ENCODE results near the gene TEX14. TPM values are rescaled to one million over a fixed set of nuclear protein-coding genes. Genes with fewer than 3 reads are reported as not detected.
"Not testable (repeated sequence)": the region's sequence is repeated elsewhere in the genome, so short reads cannot be mapped to it uniquely, and the experiment has no call there.

Gene TEX14
- total and polyA plus RNA-seq, 2 donors, result 0.09 to 0.11 TPM

- no peaks in the 10 kb centered on the region for H3K36me3 ChIP-seq (ENCODE audit: insufficient read depth)
- no peak for DNase-seq (ENCODE audit: extremely low spot score)
- H3K27ac ChIP-seq (ENCODE audit: low read depth), result no peak overlapping the region
- WGBS, result 78% methylated on average over 2 of the region's 2 CpGs
- H3K4me3 ChIP-seq (ENCODE audit: low read depth, low read length), result no peak overlapping the region
- no peaks in the 10 kb centered on the region for H3K4me1 ChIP-seq (ENCODE audit: insufficient read depth)
These were observed 101.5 kb downstream of the TEX14 start for GRCh38 chr17:58590377-58590776.

- DNase-seq (ENCODE audit: extremely low spot score), result no peak
- no peak overlapping the region for H3K4me3 ChIP-seq (ENCODE audit: low read depth, low read length)
- H3K27ac ChIP-seq (ENCODE audit: low read depth), result no peak overlapping the region
- H3K36me3 ChIP-seq (ENCODE audit: insufficient read depth), result no peaks in the 10 kb centered on the region
- 1% methylated on average over 2 of the region's 2 CpGs for WGBS
- no peaks in the 10 kb centered on the region for H3K4me1 ChIP-seq (ENCODE audit: insufficient read depth)
These were observed 104.1 kb downstream of the TEX14 start for GRCh38 chr17:58587713-58588117.

- no peak for DNase-seq (ENCODE audit: extremely low spot score)
- H3K4me1 ChIP-seq (ENCODE audit: insufficient read depth), result no peaks in the 10 kb centered on the region
- no peak overlapping the region for H3K4me3 ChIP-seq (ENCODE audit: low read depth, low read length)
- no peaks in the 10 kb centered on the region for H3K36me3 ChIP-seq (ENCODE audit: insufficient read depth)
- 39% methylated on average over 1 of the region's 1 CpG for WGBS
- no peak overlapping the region for H3K27ac ChIP-seq (ENCODE audit: low read depth)
These were observed 105.7 kb downstream of the TEX14 start for GRCh38 chr17:58586009-58586644.

GRCh38 chr17:58585554-58585953 is 106.3 kb downstream of the TEX14 start:
- Histone ChIP-seq H3K4me3 (ENCODE audit: low read depth, low read length) (no peak overlapping the region), H3K4me1 (ENCODE audit: insufficient read depth) (no peaks in the 10 kb centered on the region), H3K36me3 (ENCODE audit: insufficient read depth) (no peaks in the 10 kb centered on the region), H3K27ac (ENCODE audit: low read depth) (no peak overlapping the region)
- no peak for DNase-seq (ENCODE audit: extremely low spot score)
- 86% methylated on average over 10 of the region's 10 CpGs for WGBS

GRCh38 chr17:58583486-58583885 is 108.4 kb downstream of the TEX14 start:
- WGBS, result 64% methylated on average over 5 of the region's 5 CpGs
- Histone ChIP-seq H3K27ac (ENCODE audit: low read depth) (no peak overlapping the region), H3K36me3 (ENCODE audit: insufficient read depth) (no peaks in the 10 kb centered on the region), H3K4me1 (ENCODE audit: insufficient read depth) (no peaks in the 10 kb centered on the region), H3K4me3 (ENCODE audit: low read depth, low read length) (no peak overlapping the region)
- DNase-seq (ENCODE audit: extremely low spot score), result no peak

GRCh38 chr17:58582718-58583117 is 109.1 kb downstream of the TEX14 start:
- H3K27ac ChIP-seq (ENCODE audit: low read depth); H3K4me3 ChIP-seq (ENCODE audit: low read depth, low read length); DNase-seq (ENCODE audit: extremely low spot score); H3K36me3 ChIP-seq (ENCODE audit: insufficient read depth); H3K4me1 ChIP-seq (ENCODE audit: insufficient read depth): not testable (repeated sequence)
- WGBS, result 91% methylated on average over 7 of the region's 7 CpGs

- Histone ChIP-seq H3K4me1 (ENCODE audit: insufficient read depth) (no peaks in the 10 kb centered on the region), H3K27ac (ENCODE audit: low read depth) (no peak overlapping the region), H3K4me3 (ENCODE audit: low read depth, low read length) (no peak overlapping the region), H3K36me3 (ENCODE audit: insufficient read depth) (no peaks in the 10 kb centered on the region)
- 67% methylated on average over 2 of the region's 2 CpGs for WGBS
- no peak for DNase-seq (ENCODE audit: extremely low spot score)
These were observed 111.2 kb downstream of the TEX14 start for GRCh38 chr17:58580671-58581070.

- no peak for DNase-seq (ENCODE audit: extremely low spot score)
- no peaks in the 10 kb centered on the region for H3K4me1 ChIP-seq (ENCODE audit: insufficient read depth)
- 8% methylated on average over 7 of the region's 7 CpGs for WGBS
- no peaks in the 10 kb centered on the region for H3K36me3 ChIP-seq (ENCODE audit: insufficient read depth)
- no peak overlapping the region for H3K27ac ChIP-seq (ENCODE audit: low read depth)
- no peak overlapping the region for H3K4me3 ChIP-seq (ENCODE audit: low read depth, low read length)
These were observed 114.1 kb downstream of the TEX14 start for GRCh38 chr17:58577696-58578095.

GRCh38 chr17:58576679-58577367 is 115.0 kb downstream of the TEX14 start:
- DNase-seq (ENCODE audit: extremely low spot score), result no peak
- 31% methylated on average over 3 of the region's 3 CpGs for WGBS
- no peaks in the 10 kb centered on the region for H3K4me1 ChIP-seq (ENCODE audit: insufficient read depth)
- no peak overlapping the region for H3K4me3 ChIP-seq (ENCODE audit: low read depth, low read length)
- no peak overlapping the region for H3K27ac ChIP-seq (ENCODE audit: low read depth)
- H3K36me3 ChIP-seq (ENCODE audit: insufficient read depth), result no peaks in the 10 kb centered on the region

- H3K4me1 ChIP-seq (ENCODE audit: insufficient read depth), result no peaks in the 10 kb centered on the region
- no peak overlapping the region for H3K27ac ChIP-seq (ENCODE audit: low read depth)
- WGBS, result 10% methylated on average over 1 of the region's 1 CpG
- H3K36me3 ChIP-seq (ENCODE audit: insufficient read depth), result no peaks in the 10 kb centered on the region
- H3K4me3 ChIP-seq (ENCODE audit: low read depth, low read length), result no peak overlapping the region
- no peak for DNase-seq (ENCODE audit: extremely low spot score)
These were observed 116.3 kb downstream of the TEX14 start for GRCh38 chr17:58575511-58575910.

- Histone ChIP-seq H3K4me3 (ENCODE audit: low read depth, low read length) (no peak overlapping the region), H3K36me3 (ENCODE audit: insufficient read depth) (no peaks in the 10 kb centered on the region), H3K4me1 (ENCODE audit: insufficient read depth) (no peaks in the 10 kb centered on the region), H3K27ac (ENCODE audit: low read depth) (no peak overlapping the region)
- WGBS, result 72% methylated on average over 4 of the region's 4 CpGs
- DNase-seq (ENCODE audit: extremely low spot score), result no peak
These were observed 117.8 kb downstream of the TEX14 start for GRCh38 chr17:58574025-58574424.

GRCh38 chr17:58572846-58573245 is 119.0 kb downstream of the TEX14 start:
- no peaks in the 10 kb centered on the region for H3K4me1 ChIP-seq (ENCODE audit: insufficient read depth)
- no peaks in the 10 kb centered on the region for H3K36me3 ChIP-seq (ENCODE audit: insufficient read depth)
- WGBS, result 84% methylated on average over 3 of the region's 3 CpGs
- no peak overlapping the region for H3K27ac ChIP-seq (ENCODE audit: low read depth)
- no peak overlapping the region for H3K4me3 ChIP-seq (ENCODE audit: low read depth, low read length)
- no peak for DNase-seq (ENCODE audit: extremely low spot score)

- Histone ChIP-seq H3K36me3 (ENCODE audit: insufficient read depth) (no peaks in the 10 kb centered on the region), H3K4me3 (ENCODE audit: low read depth, low read length) (no peak overlapping the region), H3K4me1 (ENCODE audit: insufficient read depth) (no peaks in the 10 kb centered on the region), H3K27ac (ENCODE audit: low read depth) (no peak overlapping the region)
- no peak for DNase-seq (ENCODE audit: extremely low spot score)
- WGBS, result 93% methylated on average over 4 of the region's 4 CpGs
These were observed 121.1 kb downstream of the TEX14 start for GRCh38 chr17:58570758-58571157.

- WGBS, result 81% methylated on average over 1 of the region's 1 CpG
- Histone ChIP-seq H3K4me3 (ENCODE audit: low read depth, low read length) (no peak overlapping the region), H3K36me3 (ENCODE audit: insufficient read depth) (no peaks in the 10 kb centered on the region), H3K4me1 (ENCODE audit: insufficient read depth) (no peaks in the 10 kb centered on the region), H3K27ac (ENCODE audit: low read depth) (no peak overlapping the region)
- DNase-seq (ENCODE audit: extremely low spot score), result no peak
These were observed 122.6 kb downstream of the TEX14 start for GRCh38 chr17:58569196-58569595.
